Endothelial cell of umbilical vein (primary cell): ENCODE results near the gene SLCO3A1. TPM values are rescaled to one million over a fixed set of nuclear protein-coding genes. Genes with fewer than 3 reads are reported as not detected.

ENCODE experiments used
- BruUV-seq: library from RNA; stranded (reverse); fragments of 400-500 nt; replicated peaks from 2 replicates; lab custom pipeline; 2021; lab: Mats Ljungman, UMichigan
- CTCF ChIA-PET: fragments of 300-600, 350-600 bp; sonication (Branson Sonifier 250); formaldehyde crosslinking; loops from one replicate; lab custom pipeline; 2021; ENCODE audit warnings: antibody characterized with exemption, inconsistent platforms; lab: Charles Lee
- POLR2A ChIA-PET: fragments of 300-600, 350-600 bp; sonication (Branson Sonifier 250); formaldehyde crosslinking; loops from one replicate; lab custom pipeline; 2021; ENCODE audit warnings: antibody characterized with exemption, inconsistent platforms; lab: Charles Lee
- DNase-seq: peaks from one replicate; pipeline ENCODE4 v3.0.0-alpha.2; 2011; ENCODE audit warnings: low read depth, low spot score
- FAIRE-seq: peaks from 2 replicates; lab custom pipeline; 2011; peaks lifted over from hg19 to GRCh38; lab: Jason Lieb, UNC
- H2AFZ ChIP-seq: 2 replicates; pipeline ENCODE4 v1.6.0; 2012; ENCODE audit warnings: low read depth, low read length, control low read depth, inconsistent platforms
- H3K27ac ChIP-seq: 2 replicates; pipeline ENCODE4 v1.5.1; 2011; ENCODE audit warnings: low read depth, mild to moderate bottlenecking, control low read depth, low read length, moderate library complexity; ENCODE audit not compliant: insufficient read depth
- H3K27me3 ChIP-seq, 2 experiments: 2 replicates each; pipeline versions ENCODE4 v1.6.0 to v1.6.1; 2011; ENCODE audit warnings: low read length in 2 of 2, mixed read lengths in 1 of 2; ENCODE audit not compliant: control insufficient read depth in 2 of 2, insufficient read depth in 2 of 2
- H3K36me3 ChIP-seq, 2 experiments: 2 replicates in 1 of 2; 3 replicates in 1 of 2; pipeline ENCODE4 v1.5.1; 2011; ENCODE audit warnings: low read length in 2 of 2, mild to moderate bottlenecking in 1 of 2, moderate library complexity in 1 of 2; ENCODE audit not compliant: control insufficient read depth in 2 of 2, insufficient read depth in 2 of 2; ENCODE audit errors: extremely low read depth in 1 of 2
- H3K4me1 ChIP-seq: 3 replicates; pipeline ENCODE4 v1.5.1; 2011; ENCODE audit warnings: mild to moderate bottlenecking, low read length; ENCODE audit not compliant: control insufficient read depth, insufficient read depth; ENCODE audit errors: extremely low read depth
- H3K4me2 ChIP-seq: 2 replicates; pipeline ENCODE4 v1.6.1; 2011; ENCODE audit warnings: low read length, control low read depth, mixed read lengths; ENCODE audit not compliant: insufficient read depth
- H3K4me3 ChIP-seq, 3 experiments: fragments of 200-600 bp in 1 of 3; sonication (generic), shearing (Covaris generic) in 1 of 3; replicated peaks in 1 of 3; 2 replicates each; pipeline ENCODE4 v1.5.1; 2011 to 2016; ENCODE audit warnings: control low read depth in 3 of 3, low read length in 3 of 3, mild to moderate bottlenecking in 2 of 3, inconsistent platforms in 1 of 3, low read depth in 1 of 3, moderate library complexity in 1 of 3; ENCODE audit not compliant: insufficient read depth in 1 of 3
- H3K79me2 ChIP-seq: 2 replicates; pipeline ENCODE4 v1.6.0; 2012; ENCODE audit warnings: low read length, inconsistent platforms; ENCODE audit not compliant: control insufficient read depth, insufficient read depth
- H3K9ac ChIP-seq: replicated peaks from 2 replicates; pipeline ENCODE3; 2011; ENCODE audit warnings: low read length, control low read depth; ENCODE audit not compliant: insufficient read depth; ENCODE audit errors: extremely low read depth
- H3K9me1 ChIP-seq: replicated peaks from 3 replicates; pipeline ENCODE4 v1.6.0; 2011; ENCODE audit warnings: mild to moderate bottlenecking, low read length; ENCODE audit not compliant: control insufficient read depth, insufficient read depth; ENCODE audit errors: extremely low read depth
- H3K9me3 ChIP-seq: replicated peaks from 2 replicates; pipeline ENCODE4 v1.5.1; 2012; ENCODE audit warnings: low read length, inconsistent platforms; ENCODE audit not compliant: control insufficient read depth, insufficient read depth
- H4K20me1 ChIP-seq: replicated peaks from 2 replicates; pipeline ENCODE3; 2011; ENCODE audit warnings: mild to moderate bottlenecking, low read length; ENCODE audit not compliant: control insufficient read depth, insufficient read depth; ENCODE audit errors: extremely low read depth
- CTCF ChIP-seq, 2 donors: IDR thresholded peaks; 1 replicate in 1 of 2; 2 replicates in 1 of 2; pipeline ENCODE4 v1.5.1; 2011; ENCODE audit warnings: low read length in 2 of 2, mild to moderate bottlenecking in 2 of 2, moderate library complexity in 2 of 2, control low read depth in 1 of 2, inconsistent platforms in 1 of 2, low read depth in 1 of 2; ENCODE audit not compliant: insufficient read depth in 1 of 2; ENCODE audit errors: extremely low read depth in 1 of 2
- EZH2 ChIP-seq: IDR thresholded peaks from 2 replicates; pipeline ENCODE4 v1.6.1; 2012; ENCODE audit warnings: borderline replicate concordance, low read depth, mild to moderate bottlenecking, moderate library complexity, low read length, inconsistent platforms; ENCODE audit not compliant: severe bottlenecking
- FOS ChIP-seq: IDR thresholded peaks from 2 replicates; pipeline ENCODE4 v1.6.1; 2011; ENCODE audit warnings: mild to moderate bottlenecking, low read length, moderate library complexity, borderline replicate concordance; ENCODE audit not compliant: insufficient read depth
- GATA2 ChIP-seq: IDR thresholded peaks from 2 replicates; pipeline ENCODE4 v1.7.0; 2011; ENCODE audit warnings: low read depth, mild to moderate bottlenecking, moderate library complexity, mixed read lengths, low read length; ENCODE audit not compliant: insufficient read length, insufficient read depth
- JUN ChIP-seq: IDR thresholded peaks from 2 replicates; pipeline ENCODE4 v1.6.1; 2011; ENCODE audit warnings: borderline replicate concordance, low read depth; ENCODE audit not compliant: insufficient read length, insufficient read depth
- MAX ChIP-seq: IDR thresholded peaks from 2 replicates; pipeline ENCODE4 v1.6.1; 2011; ENCODE audit not compliant: insufficient read depth, insufficient read length
- MYC ChIP-seq: IDR thresholded peaks from one replicate; pipeline ENCODE4 v1.6.1; 2011; ENCODE audit warnings: mild to moderate bottlenecking, low read depth, low read length
- POLR2A ChIP-seq: IDR thresholded peaks from 2 replicates; pipeline ENCODE4 v1.6.1; 2012; ENCODE audit warnings: low read depth, mild to moderate bottlenecking, control low read depth, low read length
- POLR2AphosphoS5 ChIP-seq: IDR thresholded peaks from 2 replicates; pipeline ENCODE4 v1.6.1; 2012; ENCODE audit warnings: low read depth, mild to moderate bottlenecking, control low read depth, low read length, moderate library complexity; ENCODE audit not compliant: insufficient read depth
- dilution Hi-C: fragments of 300-500 bp; cut with MboI; formaldehyde crosslinking; loops from one replicate; pipeline ENCODE4 v1.15.0; 2019; ENCODE audit warnings: low sequenced_read_pairs; ENCODE audit not compliant: extremely low pct_ligation_motif_present
- intact Hi-C: fragments of 100-400 bp; cut with micrococcal nuclease; formaldehyde crosslinking; loops from one replicate; pipeline ENCODE4 v1.10.0; 2022
- polyA plus RNA-seq, 4 experiments: library from polyadenylated mRNA; depleted of rRNA in 3 of 4; stranded (reverse) in 3 of 4; unstranded in 1 of 4; fragments of >200 nt; gene quantifications; 2 replicates each; pipeline versions ENCODE4 v1.2.1 to v1.2.3, GENCODE V29; 2011 to 2012; ENCODE audit warnings: missing spikeins in 1 of 4
- total RNA-seq: library from RNA; stranded (reverse); gene quantifications from 2 replicates; pipeline ENCODE4 v1.2.3, GENCODE V29; 2021

Gene SLCO3A1
- total and polyA plus RNA-seq, 2 donors (not counting 3 experiments of a cell fraction or from before 2014, with no cell fraction given), result 0.88 to 0.92 TPM

DNA sequence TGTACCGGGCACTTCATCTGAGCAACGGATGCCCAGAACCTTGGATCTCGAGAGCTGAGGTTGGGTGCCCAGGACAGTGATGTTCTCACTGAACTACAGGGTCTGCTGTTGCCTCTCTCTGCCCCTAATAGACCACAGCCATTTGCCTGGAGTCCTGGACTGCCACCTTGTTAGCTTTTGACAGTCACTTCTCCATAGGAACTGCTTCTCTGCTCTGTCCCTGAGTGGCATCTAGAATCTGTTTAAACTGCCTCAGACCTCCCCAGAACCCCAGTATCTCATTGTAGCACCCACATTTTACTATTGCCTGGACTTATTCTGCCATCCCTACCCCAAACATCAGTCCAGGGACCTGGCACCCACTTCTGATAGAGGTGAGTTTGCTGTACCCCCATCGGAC, 194.4 kb downstream of the SLCO3A1 start:
- no peaks in the 10 kb centered on the region for H3K27me3 ChIP-seq
- H3K9me1 ChIP-seq, result no peaks in the 10 kb centered on the region
- dilution Hi-C loops, result no loop called here
- no peak overlapping the region for H2AFZ ChIP-seq
- no peak overlapping the region for H3K4me2 ChIP-seq
- TF ChIP-seq FOS (no peak), GATA2 (no peak), CTCF (IDR thresholded peaks at IDR 0.05; ENCODE audit: extremely low read depth in 1 of 2, insufficient read depth in 1 of 2, low read depth in 1 of 2, low read length in 2 of 2) (no peak), POLR2AphosphoS5 (no peak), EZH2 (no peak), MYC (no peak), POLR2A (no peak), MAX (no peak), JUN (no peak)
- no peaks in the 10 kb centered on the region for H3K9me3 ChIP-seq
- FAIRE-seq, result no peak
- no peak overlapping the region for H3K9ac ChIP-seq
- no peak for DNase-seq
- H4K20me1 ChIP-seq, result no peaks in the 10 kb centered on the region
- intact Hi-C loops, result no loop called here
- H3K36me3 ChIP-seq, result no peaks in the 10 kb centered on the region
- CTCF ChIA-PET, result no interaction called here
- no TSS peak for BruUV-seq
- H3K4me1 ChIP-seq, result no peaks in the 10 kb centered on the region
- no peaks in the 10 kb centered on the region for H3K79me2 ChIP-seq
- H3K4me3 ChIP-seq, result no peak overlapping the region
- H3K27ac ChIP-seq, result no peak overlapping the region
- POLR2A ChIA-PET, result no interaction called here
